HG02885 (cell line): ENCODE measurements around the gene PRUNE2.
"Not testable (repeated sequence)": the region's sequence is repeated elsewhere in the genome, so short reads cannot be mapped to it uniquely, and the experiment has no call there.

Experiments
- ATAC-seq: cut with Tn5 transposase; IDR thresholded peaks from one replicate; pipeline ENCODE4 v1.9.1; 2021; ENCODE audit warnings: mild to moderate bottlenecking; ENCODE audit not compliant: unreplicated experiment, poor library complexity

The PRUNE2 gene

GRCh38 chr9:76905791-76906646, at the start of gene PRUNE2:
TSS of gene PRUNE2 (minus strand) at chr9:76906114. CDS start at chr9:76905963, 151 bp downstream.
- peak; percentile 76 for ATAC-seq

- not testable (repeated sequence) for ATAC-seq
Measured at GRCh38 chr9:76955406-76955805, 49.5 kb upstream of the PRUNE2 start.

GRCh38 chr9:76949865-76950264, 44.0 kb upstream of the PRUNE2 start:
- no peak for ATAC-seq

- no peak for ATAC-seq
Measured at GRCh38 chr9:76944011-76944410, 38.1 kb upstream of the PRUNE2 start.

- no peak for ATAC-seq
Measured at GRCh38 chr9:76943054-76943453, 37.1 kb upstream of the PRUNE2 start.

GRCh38 chr9:76932757-76933156, 26.8 kb upstream of the PRUNE2 start:
- no peak for ATAC-seq

GRCh38 chr9:76932265-76932664, 26.4 kb upstream of the PRUNE2 start:
- ATAC-seq: no peak

GRCh38 chr9:76927540-76928240, 21.8 kb upstream of the PRUNE2 start:
- no peak for ATAC-seq

- ATAC-seq: no peak
Measured at GRCh38 chr9:76926846-76927245, 20.9 kb upstream of the PRUNE2 start.

GRCh38 chr9:76926324-76926741, 20.4 kb upstream of the PRUNE2 start:
- no peak for ATAC-seq

- ATAC-seq: no peak
Measured at GRCh38 chr9:76921165-76921564, 15.3 kb upstream of the PRUNE2 start.

- no peak for ATAC-seq
Measured at GRCh38 chr9:76917299-76917698, 11.4 kb upstream of the PRUNE2 start.

GRCh38 chr9:76916231-76916630, 10.3 kb upstream of the PRUNE2 start:
- no peak for ATAC-seq

GRCh38 chr9:76913467-76913866, 7.6 kb upstream of the PRUNE2 start:
- no peak for ATAC-seq

GRCh38 chr9:76912636-76913275, 6.8 kb upstream of the PRUNE2 start:
- peak; percentile 71 for ATAC-seq

GRCh38 chr9:76911971-76912370, 6.1 kb upstream of the PRUNE2 start:
- no peak for ATAC-seq

GRCh38 chr9:76910861-76911260, 4.9 kb upstream of the PRUNE2 start:
- no peak for ATAC-seq

GRCh38 chr9:76906647-76906975, 697 bp upstream of the PRUNE2 start:
- no peak for ATAC-seq

- ATAC-seq: no peak
Measured at GRCh38 chr9:76904661-76905457, 1.1 kb downstream of the PRUNE2 start.

- no peak for ATAC-seq
Measured at GRCh38 chr9:76902395-76902794, 3.5 kb downstream of the PRUNE2 start.
